Measurements from ENCODE around the gene PER1. TPM values are rescaled to one million over a fixed set of nuclear protein-coding genes. Genes with fewer than 3 reads are reported as not detected.

PER1 gene
- total RNA-seq, 6 donors from 2014 or later = 112 to 358 (median 288) TPM

GRCh38 chr17:8118769-8119580 is 33.2 kb downstream of the PER1 start:
- TF ChIP-seq POLR2A (IDR thresholded peaks at IDR 0.05) (peak in 1 of 4 donors; percentile 27), CTCF (IDR thresholded peaks at IDR 0.05) (peak; percentile 83 to 89 (median 85)), EP300 (IDR thresholded peaks at IDR 0.05) (no peak)
- peak; percentile 90 to 98 for DNase-seq
- Histone ChIP-seq H3K27ac (peak overlapping the region; percentile 39 to 80 (median 56)), H3K4me3 (peak overlapping the region; percentile 36 to 66 (median 52)), H3K27me3 (peaks cover 0 to 39% (median 24%) of the 10 kb centered on the region in 4 donors), H3K4me1 (peaks cover 49 to 62% (median 54%) of the 10 kb centered on the region in 4 donors), H3K9me3 (no peaks in the 10 kb centered on the region), H3K36me3 (no peaks in the 10 kb centered on the region)
- 0 to 1% methylated on average over 21 to 34 of the region's 38 CpGs for WGBS, 2 donors
- ATAC-seq (ENCODE audit: low FRiP score in 2 of 2) = peak; percentile 88 to 91

- ATAC-seq (ENCODE audit: low FRiP score in 2 of 2) (peak; percentile 1 to 7), DNase-seq (peak in 1 of 2 donors; percentile 81)
- Histone ChIP-seq H3K4me3 (peak within 1 kb of the TSS; percentile 36 to 66 (median 52)), H3K4me1 (peaks cover 41 to 54% (median 46%) of the 10 kb centered on the region in 4 donors), H3K9me3 (no peaks in the 10 kb centered on the region), H3K36me3 (no peaks in the 10 kb centered on the region), H3K27ac (peak within 1 kb of the TSS; percentile 39 to 80 (median 56)), H3K27me3 (peaks cover 0 to 33% (median 17%) of the 10 kb centered on the region in 4 donors)
- 0 to 1% methylated on average over 5 to 33 of the region's 33 CpGs for WGBS, 2 donors
- no peak for TF ChIP-seq EP300 (IDR thresholded peaks at IDR 0.05)
- TF ChIP-seq POLR2A (IDR thresholded peaks at IDR 0.05) = no peak
- no peak for TF ChIP-seq CTCF (IDR thresholded peaks at IDR 0.05)
- TF ChIP-seq POLR2AphosphoS5 (IDR thresholded peaks at IDR 0.05) = no peak
Measured at GRCh38 chr17:8117980-8118768, 34.0 kb downstream of the PER1 start, which contains the start of gene ALOXE3. ALOXE3 (minus strand) TSS chr17:8118514; CDS start chr17:8117990, 524 bp downstream.

GRCh38 chr17:8117367-8117979 is 34.7 kb downstream of the PER1 start:
- WGBS, 2 donors = 5 to 11% methylated on average over 17 to 18 of the region's 18 CpGs

More at GRCh38 chr17:8117367-8117979, 34.7 kb downstream of the PER1 start:
- ATAC-seq (ENCODE audit: low FRiP score in 2 of 2) = no peak
- Histone ChIP-seq H3K27ac (peak overlapping the region in 1 of 4 donors; percentile 70), H3K4me1 (peaks cover 34 to 47% (median 39%) of the 10 kb centered on the region in 4 donors), H3K9me3 (no peaks in the 10 kb centered on the region), H3K36me3 (no peaks in the 10 kb centered on the region), H3K27me3 (peaks cover 0 to 26% (median 14%) of the 10 kb centered on the region in 4 donors), H3K4me3 (peak overlapping the region in 3 of 4 donors; percentile 36 to 66 (median 64))
- no peak for DNase-seq
- TF ChIP-seq POLR2A (IDR thresholded peaks at IDR 0.05) = no peak
- TF ChIP-seq POLR2AphosphoS5 (IDR thresholded peaks at IDR 0.05) = no peak
- no peak for TF ChIP-seq EP300 (IDR thresholded peaks at IDR 0.05)
- no peak for TF ChIP-seq CTCF (IDR thresholded peaks at IDR 0.05)
